Tibial nerve (tissue), 4 donors: ENCODE data around the gene LGALS9B. TPM values are rescaled to one million over a fixed set of nuclear protein-coding genes. Genes with fewer than 3 reads are reported as not detected.
"Not testable (repeated sequence)": the region's sequence is repeated elsewhere in the genome, so short reads cannot be mapped to it uniquely, and the experiment has no call there.

ENCODE experiments used
- DNase-seq, 2 donors: peaks; one replicate each; pipeline ENCODE4 v3.0.0-alpha.2; 2019; ENCODE audit warnings: low spot score in 2 of 2
- H3K27ac ChIP-seq, 4 donors: fragments of 200-600 bp; sonication (generic) in 3 of 4; one replicate each; pipeline ENCODE4 v1.5.1; 2017 to 2019; ENCODE audit warnings: mild to moderate bottlenecking in 1 of 4
- H3K27me3 ChIP-seq, 2 donors: fragments of 200-600 bp; sonication (generic) in 1 of 2; one replicate each; pipeline versions ENCODE4 v1.5.1 to v1.6.0; 2017 to 2019
- H3K36me3 ChIP-seq, 3 donors: fragments of 200-600 bp; sonication (generic); one replicate each; pipeline ENCODE4 v1.5.1; 2018 to 2019
- H3K4me1 ChIP-seq, 4 donors: fragments of 200-600 bp; sonication (generic) in 3 of 4; one replicate each; pipeline ENCODE4 v1.5.1; 2017 to 2019
- H3K4me3 ChIP-seq, 4 donors: fragments of 200-600 bp; sonication (generic) in 3 of 4; one replicate each; pipeline ENCODE4 v1.5.1; 2017 to 2019; ENCODE audit warnings: mild to moderate bottlenecking in 1 of 4, moderate library complexity in 1 of 4
- H3K9me3 ChIP-seq, 4 donors: fragments of 200-600 bp; sonication (generic) in 3 of 4; one replicate each; pipeline ENCODE4 v1.5.1; 2017 to 2019
- WGBS, 2 donors: methylation state at CpG; one replicate each; pipeline ENCODE4 v1.1.5; 2018; 5-methylcytosine and 5-hydroxymethylcytosine counted together
- total RNA-seq, 4 donors: library from RNA; depleted of rRNA; stranded (reverse); fragments of >200 nt; gene quantifications; one replicate each; pipeline ENCODE4 v1.1.0, GENCODE V29; 2016

The LGALS9B gene
- total RNA-seq, 4 donors from 2014 or later = not detected

DNA sequence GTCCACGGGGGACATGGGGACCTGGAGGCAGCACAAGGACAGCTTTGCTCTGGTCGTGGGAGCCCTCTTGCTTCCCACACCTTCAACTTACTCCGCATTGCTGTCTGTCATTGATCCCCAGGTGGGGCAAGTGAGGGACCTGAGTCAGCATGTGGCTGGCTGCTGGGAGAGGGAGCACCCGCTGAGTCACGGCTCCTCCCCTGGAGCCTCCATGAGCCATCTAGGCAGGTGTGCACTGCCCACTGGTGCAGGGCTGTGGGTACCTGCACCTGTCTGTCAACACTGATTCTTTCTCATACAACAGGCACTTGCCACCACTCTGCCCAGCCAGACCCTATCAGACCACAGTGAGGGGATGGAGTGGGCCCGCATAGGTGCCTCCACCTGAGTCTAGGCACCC, 24.8 kb upstream of the LGALS9B start:
- H3K9me3 ChIP-seq, H3K36me3 ChIP-seq, H3K27me3 ChIP-seq, H3K27ac ChIP-seq, DNase-seq, H3K4me3 ChIP-seq, H3K4me1 ChIP-seq: not testable (repeated sequence)
- no CpG with 5 or more reads among the region's 6 CpGs for WGBS, 2 donors

DNA sequence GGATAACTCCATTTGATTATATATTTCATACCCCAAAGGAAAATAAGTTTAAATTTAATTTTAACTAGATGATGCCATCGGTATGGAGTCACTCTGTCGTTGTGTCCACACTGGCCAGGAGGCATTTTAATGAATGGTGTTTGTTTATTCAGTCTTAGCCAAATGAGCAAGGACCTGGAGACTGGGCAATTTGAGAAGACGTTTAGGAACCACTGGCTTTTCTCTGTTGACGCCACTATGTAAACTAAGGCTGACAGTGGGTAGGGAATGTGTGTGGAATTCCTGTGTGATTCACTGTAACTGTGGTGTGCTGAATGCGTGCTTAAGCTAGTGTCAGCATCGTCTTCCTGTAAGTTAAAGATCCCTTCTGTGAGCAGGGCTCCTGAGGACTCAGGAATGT, 17.6 kb upstream of the LGALS9B start:
- H3K9me3 ChIP-seq, H3K36me3 ChIP-seq, H3K4me1 ChIP-seq, H3K27me3 ChIP-seq, H3K4me3 ChIP-seq, DNase-seq, H3K27ac ChIP-seq: not testable (repeated sequence)
- 14 to 24% methylated on average over 3 to 6 of the region's 6 CpGs for WGBS, 2 donors

GRCh38 chr17:20479889-20480591, 12.7 kb upstream of the LGALS9B start:
- not testable (repeated sequence) for H3K4me1 ChIP-seq
- 76 to 77% methylated on average over 6 of the region's 8 CpGs for WGBS, 2 donors

DNA sequence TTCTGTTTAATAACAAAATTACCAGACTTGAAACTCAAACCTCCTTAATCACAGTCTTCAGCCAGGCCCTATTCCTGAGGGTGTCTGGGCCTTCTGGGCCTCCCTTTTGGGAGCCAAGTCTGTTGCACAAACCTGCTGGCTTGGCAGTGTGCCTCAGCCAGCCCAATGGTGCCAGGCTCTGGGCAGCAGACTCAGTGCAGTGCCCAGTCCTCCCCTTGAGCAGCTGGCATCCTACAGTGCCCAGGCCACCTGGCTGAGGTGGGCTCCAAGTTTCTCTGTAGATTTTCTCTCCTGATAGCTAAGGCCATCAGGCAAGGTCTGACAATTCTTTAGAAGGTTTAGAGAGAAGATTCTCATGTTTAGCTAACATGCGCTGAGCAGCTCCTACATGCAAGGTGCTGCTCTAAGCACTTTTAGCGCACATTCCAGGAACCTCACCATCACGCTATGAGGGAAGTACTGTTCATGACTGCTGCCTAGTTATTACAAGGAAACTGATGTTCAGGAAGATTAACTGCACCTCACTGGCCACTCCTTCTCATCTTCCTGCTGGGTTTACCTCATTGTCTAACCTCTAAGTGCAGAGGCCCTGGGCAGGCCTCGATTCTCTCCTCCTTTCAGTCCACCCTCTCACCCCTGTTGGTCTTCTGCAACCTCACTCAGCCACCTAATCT, 10.2 kb upstream of the LGALS9B start:
- not testable (repeated sequence) for H3K36me3 ChIP-seq, H3K27ac ChIP-seq, H3K9me3 ChIP-seq, H3K4me1 ChIP-seq, H3K4me3 ChIP-seq, DNase-seq, H3K27me3 ChIP-seq
- 89 to 97% methylated on average over 4 of the region's 4 CpGs for WGBS, 2 donors

More at GRCh38 chr17:20479889-20480591, 12.7 kb upstream of the LGALS9B start:
- DNase-seq, H3K27me3 ChIP-seq, H3K4me3 ChIP-seq, H3K27ac ChIP-seq, H3K9me3 ChIP-seq, H3K36me3 ChIP-seq: not testable (repeated sequence)

DNA sequence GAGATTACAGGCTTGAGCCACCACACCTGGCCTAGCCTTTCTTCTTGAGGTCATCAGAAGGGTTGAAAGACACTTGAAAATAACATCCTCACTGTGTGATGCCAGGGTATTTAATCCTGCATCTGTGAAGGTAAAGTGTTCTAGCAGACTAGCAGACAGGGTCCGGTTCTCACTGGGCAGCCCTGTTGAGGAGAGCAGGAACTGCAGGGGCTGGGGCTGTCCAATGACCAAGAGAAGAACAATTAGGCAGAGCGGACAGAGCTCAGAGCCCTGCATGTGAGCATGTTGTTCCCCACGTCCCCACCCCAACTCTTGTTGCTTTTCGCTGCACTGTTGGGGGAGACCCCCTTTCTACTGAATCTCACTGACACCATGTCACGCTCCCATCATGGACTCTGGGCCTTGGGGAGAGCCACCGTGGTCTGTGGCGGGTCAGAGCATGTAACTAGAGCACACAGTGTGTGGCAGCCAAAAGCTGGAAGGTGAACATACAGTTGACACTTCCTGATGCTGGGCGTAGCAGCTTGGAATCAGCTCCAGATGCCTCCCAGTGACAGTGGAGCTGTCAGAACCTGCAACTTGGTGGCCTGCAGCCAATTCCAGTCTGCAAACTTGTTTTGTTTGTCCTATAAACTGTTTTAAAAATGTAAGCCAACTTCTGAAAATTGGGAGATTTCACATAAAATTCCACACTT, 7.9 kb upstream of the LGALS9B start:
- WGBS, 2 donors = 86 to 90% methylated on average over 7 to 8 of the region's 8 CpGs
- H3K4me1 ChIP-seq, H3K27ac ChIP-seq, DNase-seq, H3K4me3 ChIP-seq, H3K36me3 ChIP-seq, H3K9me3 ChIP-seq, H3K27me3 ChIP-seq: not testable (repeated sequence)

DNA sequence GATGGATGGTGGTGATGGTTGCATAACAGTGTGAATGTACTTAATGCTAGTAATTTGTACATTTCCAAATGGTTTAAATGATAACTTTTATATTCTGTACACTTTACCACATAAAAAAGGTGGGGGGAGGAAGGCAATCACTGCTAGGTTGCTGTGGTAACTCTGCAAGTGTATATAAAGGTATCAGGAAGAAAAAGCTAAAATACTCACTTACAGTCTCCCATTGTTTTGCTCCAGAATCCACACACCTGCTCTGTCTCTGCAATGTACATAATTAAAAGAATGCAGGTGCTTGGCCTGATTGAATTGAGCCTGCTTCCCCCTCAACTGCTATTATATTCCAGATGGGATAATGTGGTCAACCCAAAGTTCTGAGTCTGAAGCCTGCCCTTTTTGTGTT, 6.7 kb upstream of the LGALS9B start:
- H3K4me3 ChIP-seq, H3K27me3 ChIP-seq, H3K9me3 ChIP-seq, H3K36me3 ChIP-seq, H3K27ac ChIP-seq, H3K4me1 ChIP-seq, DNase-seq: not testable (repeated sequence)

DNA sequence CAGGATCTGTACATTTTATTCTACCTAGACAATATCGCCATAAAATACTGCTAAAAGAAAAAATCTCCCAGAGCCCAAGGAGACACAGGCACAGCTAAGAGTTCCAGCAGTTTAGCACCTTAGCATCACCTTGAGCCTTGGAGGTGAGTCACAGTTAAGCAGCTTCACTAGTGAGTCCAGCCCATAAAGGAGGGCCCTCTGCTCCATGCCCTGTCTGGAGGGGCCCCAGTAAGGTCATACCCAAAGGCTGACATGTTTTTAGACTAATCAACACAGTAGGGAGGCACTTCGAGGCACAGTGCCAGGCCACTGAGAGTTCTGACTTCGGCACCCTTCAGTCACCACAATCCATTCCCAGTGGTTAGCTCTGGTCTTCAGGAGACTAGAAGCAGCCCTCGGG, 2.6 kb upstream of the LGALS9B start:
- DNase-seq, H3K27me3 ChIP-seq, H3K4me1 ChIP-seq, H3K27ac ChIP-seq, H3K9me3 ChIP-seq, H3K36me3 ChIP-seq, H3K4me3 ChIP-seq: not testable (repeated sequence)
- WGBS, 2 donors = 50 to 100% methylated on average over 1 to 2 of the region's 4 CpGs

DNA sequence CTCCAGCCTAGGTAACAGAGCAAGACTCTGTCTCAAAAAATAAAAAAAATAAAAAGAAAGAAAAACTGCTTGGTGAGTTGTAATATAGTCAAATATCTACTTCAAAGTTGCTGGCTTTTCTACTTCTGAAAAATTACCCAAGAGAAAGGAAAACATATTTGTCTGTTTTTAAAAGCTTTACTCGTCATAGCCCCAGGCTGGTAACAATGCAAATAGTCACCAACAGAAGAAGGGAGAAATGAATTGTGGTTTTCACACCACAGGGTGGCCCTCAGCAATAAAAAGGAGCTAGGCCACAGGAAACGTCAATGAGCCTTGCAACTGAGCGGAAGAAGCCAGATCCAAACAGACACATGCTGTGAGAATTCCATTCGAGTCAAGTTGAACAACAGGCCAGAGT, 1.8 kb upstream of the LGALS9B start:
- not testable (repeated sequence) for H3K4me3 ChIP-seq
- 20% methylated on average over 1 of the region's 4 CpGs; no CpG with 5 or more reads in 1 of the 2 donors for WGBS, 2 donors

DNA sequence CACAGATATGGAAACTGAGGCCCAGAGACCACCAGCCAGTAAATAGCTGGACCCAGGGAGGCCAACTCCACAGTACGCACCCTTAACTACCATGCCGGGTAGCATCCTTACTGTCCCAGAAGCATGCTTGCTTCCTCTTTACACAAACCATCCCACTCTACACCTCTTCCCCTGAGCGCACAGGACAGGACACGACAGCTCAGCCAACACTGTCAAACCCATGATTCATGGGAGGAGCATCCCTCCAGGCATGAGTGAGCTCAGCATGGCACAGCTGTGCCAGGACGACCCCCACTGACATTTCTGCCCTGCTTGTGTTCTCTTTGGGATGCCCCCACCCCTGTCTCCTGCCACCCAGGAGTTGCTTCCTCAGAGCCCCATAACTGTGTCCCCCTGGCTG, 340 bp downstream of the LGALS9B start:
- H3K27me3 ChIP-seq, H3K27ac ChIP-seq, H3K4me1 ChIP-seq, H3K36me3 ChIP-seq, DNase-seq, H3K4me3 ChIP-seq, H3K9me3 ChIP-seq: not testable (repeated sequence)
- WGBS, 2 donors = 90% methylated on average over 2 of the region's 5 CpGs; no CpG with 5 or more reads in 1 of the 2 donors

More for the DNA sequence above, 1.8 kb upstream of the LGALS9B start:
- DNase-seq, H3K4me1 ChIP-seq, H3K27me3 ChIP-seq, H3K9me3 ChIP-seq, H3K36me3 ChIP-seq, H3K27ac ChIP-seq: not testable (repeated sequence)

DNA sequence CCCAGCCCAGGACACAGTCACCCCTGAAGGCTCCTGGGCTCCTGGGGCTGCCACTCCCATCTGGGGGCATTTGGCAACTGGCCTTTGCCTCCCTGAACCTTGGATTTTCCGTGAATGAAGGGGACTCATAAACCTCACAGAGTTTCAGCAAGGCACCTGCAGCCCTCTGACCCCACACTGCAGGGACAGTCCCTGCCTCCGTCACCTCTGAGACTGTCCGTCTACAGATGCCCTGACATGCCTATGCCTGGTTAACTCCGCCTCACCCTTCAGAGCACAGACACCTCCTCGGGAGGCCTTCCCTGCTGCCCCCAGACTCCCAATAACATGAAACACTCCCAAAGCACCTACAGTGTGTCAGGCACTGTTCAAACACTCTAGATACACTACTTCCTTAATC, 786 bp downstream of the LGALS9B start:
- not testable (repeated sequence) for H3K27ac ChIP-seq, H3K4me3 ChIP-seq, H3K4me1 ChIP-seq, H3K27me3 ChIP-seq, H3K9me3 ChIP-seq, H3K36me3 ChIP-seq, DNase-seq
- 73% methylated on average over 2 of the region's 5 CpGs; no CpG with 5 or more reads in 1 of the 2 donors for WGBS, 2 donors

- H3K27me3 ChIP-seq, DNase-seq, H3K4me1 ChIP-seq, H3K27ac ChIP-seq, H3K4me3 ChIP-seq, H3K9me3 ChIP-seq, H3K36me3 ChIP-seq: not testable (repeated sequence)
- 58% methylated on average over 4 of the region's 12 CpGs; no CpG with 5 or more reads in 1 of the 2 donors for WGBS, 2 donors
Measured at GRCh38 chr17:20465535-20465934, 1.8 kb downstream of the LGALS9B start.

GRCh38 chr17:20464854-20465414, 2.4 kb downstream of the LGALS9B start:
- not testable (repeated sequence) for H3K4me1 ChIP-seq, H3K27ac ChIP-seq, H3K27me3 ChIP-seq, H3K9me3 ChIP-seq, DNase-seq, H3K4me3 ChIP-seq, H3K36me3 ChIP-seq
- WGBS, 2 donors = no CpG with 5 or more reads among the region's 9 CpGs

GRCh38 chr17:20462158-20462557, 5.2 kb downstream of the LGALS9B start:
- WGBS, 2 donors = no CpG with 5 or more reads among the region's 3 CpGs
- H3K9me3 ChIP-seq, H3K4me1 ChIP-seq, H3K4me3 ChIP-seq, H3K36me3 ChIP-seq, DNase-seq, H3K27me3 ChIP-seq, H3K27ac ChIP-seq: not testable (repeated sequence)
